Subcutaneous adipose tissue (tissue), 4 donors: ENCODE measurements around the gene FN3K. TPM values are rescaled to one million over a fixed set of nuclear protein-coding genes. Genes with fewer than 3 reads are reported as not detected.

ENCODE experiments used
- total RNA-seq, 4 donors: library from RNA; depleted of rRNA; stranded (reverse); fragments of >200 nt; gene quantifications; one replicate each; pipeline ENCODE4 v1.1.0, GENCODE V29; 2016
- TF ChIP-seq, protein P1 (sequence below): fragments of 450-650 bp; IDR thresholded peaks from one replicate; pipeline ENCODE4 v1.5.1; 2016; ENCODE audit warnings: low read depth, mild to moderate bottlenecking, control low read depth, antibody characterized with exemption, moderate library complexity

FN3K gene
- total RNA-seq, 4 donors from 2014 or later: 2.0 to 35.8 (median 5.2) TPM

GRCh38 chr17:82791532-82791931, 56.1 kb downstream of the FN3K start:
- TF ChIP-seq, protein P1, sequence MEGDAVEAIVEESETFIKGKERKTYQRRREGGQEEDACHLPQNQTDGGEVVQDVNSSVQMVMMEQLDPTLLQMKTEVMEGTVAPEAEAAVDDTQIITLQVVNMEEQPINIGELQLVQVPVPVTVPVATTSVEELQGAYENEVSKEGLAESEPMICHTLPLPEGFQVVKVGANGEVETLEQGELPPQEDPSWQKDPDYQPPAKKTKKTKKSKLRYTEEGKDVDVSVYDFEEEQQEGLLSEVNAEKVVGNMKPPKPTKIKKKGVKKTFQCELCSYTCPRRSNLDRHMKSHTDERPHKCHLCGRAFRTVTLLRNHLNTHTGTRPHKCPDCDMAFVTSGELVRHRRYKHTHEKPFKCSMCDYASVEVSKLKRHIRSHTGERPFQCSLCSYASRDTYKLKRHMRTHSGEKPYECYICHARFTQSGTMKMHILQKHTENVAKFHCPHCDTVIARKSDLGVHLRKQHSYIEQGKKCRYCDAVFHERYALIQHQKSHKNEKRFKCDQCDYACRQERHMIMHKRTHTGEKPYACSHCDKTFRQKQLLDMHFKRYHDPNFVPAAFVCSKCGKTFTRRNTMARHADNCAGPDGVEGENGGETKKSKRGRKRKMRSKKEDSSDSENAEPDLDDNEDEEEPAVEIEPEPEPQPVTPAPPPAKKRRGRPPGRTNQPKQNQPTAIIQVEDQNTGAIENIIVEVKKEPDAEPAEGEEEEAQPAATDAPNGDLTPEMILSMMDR: no peak

GRCh38 chr17:82793974-82794630, 58.7 kb downstream of the FN3K start:
- TF ChIP-seq, protein P1: no peak

DNA sequence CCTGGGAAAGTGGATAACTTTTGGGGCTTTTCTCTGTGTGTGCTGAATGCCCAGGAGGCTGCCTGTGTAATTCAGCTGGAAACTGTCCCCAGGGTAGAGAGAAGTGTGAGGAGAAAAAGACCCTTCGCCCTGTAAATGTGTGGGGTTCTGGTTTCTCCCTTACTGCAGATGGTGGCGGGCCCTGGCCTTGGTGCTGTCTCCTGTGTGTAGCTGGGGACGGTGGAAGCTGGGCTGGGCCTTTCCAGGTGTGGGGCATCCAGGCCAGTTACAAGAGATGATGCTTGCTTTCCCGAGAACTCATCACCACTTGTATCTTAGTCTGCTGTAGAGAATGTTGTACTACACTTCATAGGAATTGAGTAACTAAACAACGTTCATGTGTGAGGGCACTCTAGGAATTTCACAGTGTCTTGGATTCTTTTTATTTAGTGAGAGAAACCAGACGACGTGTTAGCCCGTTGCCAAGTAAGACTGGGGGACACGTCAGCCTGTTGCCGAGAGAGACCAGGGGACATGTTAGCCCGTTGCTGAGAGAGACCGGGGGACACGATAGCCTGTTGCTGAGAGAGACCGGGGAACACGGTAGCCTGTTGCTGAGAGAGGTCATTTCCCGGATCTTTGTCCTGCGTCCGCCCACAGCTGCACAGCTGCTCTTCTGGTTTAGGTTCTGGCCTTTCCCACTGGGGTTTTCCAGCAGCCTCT, 59.5 kb downstream of the FN3K start:
- TF ChIP-seq, protein P1: no peak

DNA sequence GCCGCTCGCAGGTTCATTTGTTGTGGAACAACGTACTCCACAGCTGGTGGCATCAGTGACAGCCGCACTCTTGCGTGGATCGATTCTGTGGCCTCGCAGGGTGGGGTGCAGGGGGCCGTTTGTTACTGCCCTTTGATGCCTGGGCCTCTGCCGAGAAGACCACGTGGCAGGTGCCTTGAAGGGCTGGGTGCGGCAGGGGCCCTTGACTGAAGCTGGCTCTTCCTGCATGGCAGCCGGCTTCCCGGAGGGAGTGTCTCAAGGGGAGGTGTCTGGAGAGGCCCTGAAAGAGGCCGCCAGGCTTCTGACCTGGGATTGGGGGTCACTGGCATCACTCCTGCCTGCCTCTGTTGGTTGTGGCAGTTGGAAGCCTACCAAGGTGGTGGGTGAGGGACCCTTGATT, 60.2 kb downstream of the FN3K start:
- TF ChIP-seq, protein P1: no peak

- TF ChIP-seq, protein P1: no peak
These were observed 61.6 kb downstream of the FN3K start for GRCh38 chr17:82797061-82797460.

GRCh38 chr17:82798752-82799151, 63.3 kb downstream of the FN3K start:
- TF ChIP-seq, protein P1: no peak

- TF ChIP-seq, protein P1: no peak
These were observed 64.2 kb downstream of the FN3K start for GRCh38 chr17:82799591-82799990.
